H9 (cell line): Measurements from ENCODE around the gene ARHGEF12. TPM values are rescaled to one million over a fixed set of nuclear protein-coding genes. Genes with fewer than 3 reads are reported as not detected.

ENCODE experiments used
- DNase-seq: peaks from one replicate; pipeline ENCODE4 v3.0.0-alpha.2; 2017
- H2AFZ ChIP-seq: one replicate; pipeline ENCODE4 v1.6.1; 2013; ENCODE audit warnings: mild to moderate bottlenecking, low read length, control low read depth, moderate library complexity
- H2AK5ac ChIP-seq: 2 replicates; pipeline ENCODE4 v1.6.1; 2013; ENCODE audit warnings: low read length, control low read depth, mixed read lengths; ENCODE audit not compliant: insufficient read length
- H2BK120ac ChIP-seq: one replicate; pipeline ENCODE4 v1.6.1; 2013; ENCODE audit warnings: low read depth, mild to moderate bottlenecking, low read length, control low read depth, inconsistent platforms; ENCODE audit not compliant: poor library complexity, severe bottlenecking
- H2BK12ac ChIP-seq: 2 replicates; pipeline ENCODE4 v1.6.1; 2013; ENCODE audit warnings: low read length, control low read depth, mixed read lengths, low read depth; ENCODE audit not compliant: insufficient read length
- H2BK15ac ChIP-seq: 2 replicates; pipeline ENCODE4 v1.6.1; 2013; ENCODE audit warnings: low read depth, low read length, control low read depth
- H2BK20ac ChIP-seq: one replicate; pipeline ENCODE4 v1.6.1; 2013; ENCODE audit warnings: low read depth, mild to moderate bottlenecking, low read length, control low read depth, inconsistent platforms; ENCODE audit not compliant: poor library complexity, severe bottlenecking
- H2BK5ac ChIP-seq: 2 replicates; pipeline ENCODE4 v1.6.1; 2013; ENCODE audit warnings: low read length, control low read depth, mixed read lengths; ENCODE audit not compliant: insufficient read length
- H3K14ac ChIP-seq: 2 replicates; pipeline ENCODE4 v1.6.1; 2013; ENCODE audit warnings: low read length, control low read depth; ENCODE audit not compliant: insufficient read depth
- H3K18ac ChIP-seq: 2 replicates; pipeline ENCODE4 v1.6.1; 2013; ENCODE audit warnings: low read depth, mild to moderate bottlenecking, mixed read lengths, low read length, control low read depth; ENCODE audit not compliant: insufficient read length
- H3K23ac ChIP-seq: 2 replicates; pipeline ENCODE4 v1.6.1; 2013; ENCODE audit warnings: low read length, control low read depth, mixed read lengths, low read depth; ENCODE audit not compliant: insufficient read length
- H3K23me2 ChIP-seq: 2 replicates; pipeline ENCODE4 v1.6.1; 2013; ENCODE audit warnings: low read depth, mild to moderate bottlenecking, mixed read lengths, low read length, control low read depth; ENCODE audit not compliant: insufficient read length, poor library complexity, severe bottlenecking
- H3K27ac ChIP-seq: 2 replicates; pipeline ENCODE4 v1.5.1; 2013; ENCODE audit warnings: low read length, control low read depth, mixed read lengths, low read depth; ENCODE audit not compliant: insufficient read length
- H3K27me3 ChIP-seq: 2 replicates; pipeline ENCODE4 v1.6.1; 2013; ENCODE audit warnings: low read length, control low read depth, inconsistent platforms; ENCODE audit not compliant: insufficient read depth
- H3K4ac ChIP-seq: 2 replicates; pipeline ENCODE4 v1.6.1; 2013; ENCODE audit warnings: low read depth, mild to moderate bottlenecking, control low read depth, inconsistent platforms, low read length, moderate library complexity
- H3K4me1 ChIP-seq: 2 replicates; pipeline ENCODE4 v1.6.1; 2013; ENCODE audit warnings: low read length, control low read depth, inconsistent platforms; ENCODE audit not compliant: insufficient read depth
- H3K4me2 ChIP-seq: 2 replicates; pipeline ENCODE4 v1.6.1; 2013; ENCODE audit warnings: low read length, control low read depth, mixed read lengths; ENCODE audit not compliant: insufficient read length, insufficient read depth
- H3K56ac ChIP-seq: 2 replicates; pipeline ENCODE4 v1.6.1; 2013; ENCODE audit warnings: low read depth, mild to moderate bottlenecking, mixed read lengths, low read length, control low read depth; ENCODE audit not compliant: insufficient read length
- H3K79me1 ChIP-seq: 2 replicates; pipeline ENCODE4 v1.6.1; 2013; ENCODE audit warnings: low read depth, mild to moderate bottlenecking, moderate library complexity, low read length, control low read depth, inconsistent platforms; ENCODE audit not compliant: insufficient read depth, poor library complexity, severe bottlenecking
- H3K79me2 ChIP-seq: 2 replicates; pipeline ENCODE4 v1.6.1; 2013; ENCODE audit warnings: low read length, control low read depth, inconsistent platforms; ENCODE audit not compliant: insufficient read depth
- H3K9ac ChIP-seq: 2 replicates; pipeline ENCODE4 v1.6.1; 2013; ENCODE audit warnings: low read length, control low read depth, mixed read lengths; ENCODE audit not compliant: insufficient read length; ENCODE audit errors: extremely low read depth
- H3K9me3 ChIP-seq: one replicate; pipeline ENCODE4 v1.6.1; 2013; ENCODE audit warnings: low read depth, low read length, inconsistent platforms; ENCODE audit not compliant: control insufficient read depth
- H3T11ph ChIP-seq: one replicate; pipeline ENCODE4 v1.6.1; 2013; ENCODE audit warnings: mild to moderate bottlenecking, low read length, control low read depth, inconsistent platforms
- H4K20me1 ChIP-seq: one replicate; pipeline ENCODE4 v1.6.1; 2013; ENCODE audit not compliant: control insufficient read depth, insufficient read length, insufficient read depth
- H4K5ac ChIP-seq: 2 replicates; pipeline ENCODE4 v1.6.1; 2013; ENCODE audit warnings: low read depth, mild to moderate bottlenecking, mixed read lengths, low read length, control low read depth; ENCODE audit not compliant: insufficient read length
- H4K8ac ChIP-seq: replicated peaks from 2 replicates; pipeline ENCODE4 v1.6.1; 2013; ENCODE audit warnings: low read length, control low read depth, mixed read lengths, low read depth; ENCODE audit not compliant: insufficient read length
- H4K91ac ChIP-seq: 2 replicates; pipeline ENCODE4 v1.6.1; 2013; ENCODE audit warnings: low read depth, mild to moderate bottlenecking, moderate library complexity, mixed read lengths, low read length, control low read depth; ENCODE audit not compliant: insufficient read length
- H3K27ac Mint-ChIP-seq, 3 experiments: 2 replicates in 2 of 3; 3 replicates in 1 of 3; pipeline ENCODE4 v1.8.0; 2020 to 2021; ENCODE audit warnings: mixed read lengths in 3 of 3, mild to moderate bottlenecking in 1 of 3, moderate library complexity in 1 of 3
- H3K27me3 Mint-ChIP-seq: 2 replicates; pipeline ENCODE4 v1.8.0; 2021; ENCODE audit warnings: low read depth, mild to moderate bottlenecking, moderate library complexity, mixed read lengths
- H3K36me3 Mint-ChIP-seq, 3 experiments: 2 replicates in 2 of 3; 3 replicates in 1 of 3; pipeline ENCODE4 v1.8.0; 2020 to 2021; ENCODE audit warnings: low read depth in 3 of 3, mixed read lengths in 3 of 3; ENCODE audit not compliant: insufficient read depth in 1 of 3
- H3K4me1 Mint-ChIP-seq, 2 experiments: 2 replicates each; pipeline ENCODE4 v1.8.0; 2020; ENCODE audit warnings: mixed read lengths in 2 of 2
- H3K4me3 Mint-ChIP-seq, 2 experiments: 2 replicates in 1 of 2; 3 replicates in 1 of 2; pipeline ENCODE4 v1.8.0; 2020 to 2021; ENCODE audit warnings: mild to moderate bottlenecking in 2 of 2, mixed read lengths in 2 of 2, moderate library complexity in 1 of 2
- H3K9me3 Mint-ChIP-seq, 2 experiments: 2 replicates in 1 of 2; 3 replicates in 1 of 2; pipeline ENCODE4 v1.8.0; 2020; ENCODE audit warnings: mild to moderate bottlenecking in 2 of 2, mixed read lengths in 2 of 2, moderate library complexity in 1 of 2
- WGBS: extraction: QIAGEN DNeasy Blood & Tissue Kit; methylation state at CpG from one replicate; pipeline ENCODE4 v1.1.7; 2013; ENCODE audit warnings: missing lambda C conversion rate, low lambda C conversion rate, mixed read lengths; ENCODE audit not compliant: insufficient read length; ENCODE audit errors: extremely low coverage; 5-methylcytosine and 5-hydroxymethylcytosine counted together
- total RNA-seq: library from RNA; stranded (reverse); gene quantifications from 2 replicates; pipeline ENCODE4 v1.2.1, GENCODE V29; 2021
- TF ChIP-seq, protein P1 (sequence below): fragments of 200-600 bp; sonication (generic); conservative IDR thresholded peaks from 3 replicates; pipeline ENCODE4 v1.8.0; 2021; ENCODE audit warnings: antibody characterized with exemption, mild to moderate bottlenecking

The ARHGEF12 gene
- total RNA-seq, 1 experiment from 2014 or later = 27.0 TPM

GRCh38 chr11:120317689-120318480 is 18.3 kb upstream of the ARHGEF12 start:
- H2AK5ac ChIP-seq = no peak overlapping the region
- Mint-ChIP-seq H3K36me3 (no peaks in the 10 kb centered on the region), H3K4me1 (peaks cover 11 to 14% of the 10 kb centered on the region in 2 experiments), H3K4me3 (no peak overlapping the region), H3K27ac (no peak overlapping the region; a peak in 1 of 7 replicates), H3K27me3 (peaks cover 14% of the 10 kb centered on the region), H3K9me3 (no peaks in the 10 kb centered on the region)
- no peak overlapping the region for H3K14ac ChIP-seq
- H2BK120ac ChIP-seq = no peak overlapping the region
- H2BK5ac ChIP-seq = no peak overlapping the region
- no peaks in the 10 kb centered on the region for H3K23me2 ChIP-seq
- H3T11ph ChIP-seq = no peak overlapping the region
- H4K91ac ChIP-seq = no peak overlapping the region
- no peaks in the 10 kb centered on the region for H3K9me3 ChIP-seq
- H2BK15ac ChIP-seq = no peak overlapping the region
- no peak overlapping the region for H3K4me2 ChIP-seq
- TF ChIP-seq, protein P1, sequence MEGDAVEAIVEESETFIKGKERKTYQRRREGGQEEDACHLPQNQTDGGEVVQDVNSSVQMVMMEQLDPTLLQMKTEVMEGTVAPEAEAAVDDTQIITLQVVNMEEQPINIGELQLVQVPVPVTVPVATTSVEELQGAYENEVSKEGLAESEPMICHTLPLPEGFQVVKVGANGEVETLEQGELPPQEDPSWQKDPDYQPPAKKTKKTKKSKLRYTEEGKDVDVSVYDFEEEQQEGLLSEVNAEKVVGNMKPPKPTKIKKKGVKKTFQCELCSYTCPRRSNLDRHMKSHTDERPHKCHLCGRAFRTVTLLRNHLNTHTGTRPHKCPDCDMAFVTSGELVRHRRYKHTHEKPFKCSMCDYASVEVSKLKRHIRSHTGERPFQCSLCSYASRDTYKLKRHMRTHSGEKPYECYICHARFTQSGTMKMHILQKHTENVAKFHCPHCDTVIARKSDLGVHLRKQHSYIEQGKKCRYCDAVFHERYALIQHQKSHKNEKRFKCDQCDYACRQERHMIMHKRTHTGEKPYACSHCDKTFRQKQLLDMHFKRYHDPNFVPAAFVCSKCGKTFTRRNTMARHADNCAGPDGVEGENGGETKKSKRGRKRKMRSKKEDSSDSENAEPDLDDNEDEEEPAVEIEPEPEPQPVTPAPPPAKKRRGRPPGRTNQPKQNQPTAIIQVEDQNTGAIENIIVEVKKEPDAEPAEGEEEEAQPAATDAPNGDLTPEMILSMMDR = no peak
- H3K4me1 ChIP-seq = peaks cover 2% of the 10 kb centered on the region; the same call in 1 of the 2 replicates
- no peak overlapping the region for H2BK12ac ChIP-seq
- H4K20me1 ChIP-seq = no peaks in the 10 kb centered on the region
- H3K9ac ChIP-seq = no peak overlapping the region
- H4K5ac ChIP-seq = no peak overlapping the region
- no peak overlapping the region for H2AFZ ChIP-seq
- H3K79me2 ChIP-seq = no peaks in the 10 kb centered on the region
- H2BK20ac ChIP-seq = no peak overlapping the region
- no peaks in the 10 kb centered on the region for H3K27me3 ChIP-seq
- H3K4ac ChIP-seq = no peak overlapping the region
- H3K56ac ChIP-seq = no peak overlapping the region
- no peak overlapping the region for H3K23ac ChIP-seq
- H3K18ac ChIP-seq = no peak overlapping the region
- no peaks in the 10 kb centered on the region for H3K79me1 ChIP-seq
- H3K27ac ChIP-seq = no peak overlapping the region
- DNase-seq = peak; percentile 14
- WGBS = no CpG with 5 or more reads among the region's 10 CpGs
- H4K8ac ChIP-seq = no peak overlapping the region
